Measurements from ENCODE around the gene MRPL20. TPM values are rescaled to one million over a fixed set of nuclear protein-coding genes. Genes with fewer than 3 reads are reported as not detected.
"Not testable (repeated sequence)": the region's sequence is repeated elsewhere in the genome, so short reads cannot be mapped to it uniquely, and the experiment has no call there.

The MRPL20 gene
- total RNA-seq, 1 donor, result 85.5 TPM

DNA sequence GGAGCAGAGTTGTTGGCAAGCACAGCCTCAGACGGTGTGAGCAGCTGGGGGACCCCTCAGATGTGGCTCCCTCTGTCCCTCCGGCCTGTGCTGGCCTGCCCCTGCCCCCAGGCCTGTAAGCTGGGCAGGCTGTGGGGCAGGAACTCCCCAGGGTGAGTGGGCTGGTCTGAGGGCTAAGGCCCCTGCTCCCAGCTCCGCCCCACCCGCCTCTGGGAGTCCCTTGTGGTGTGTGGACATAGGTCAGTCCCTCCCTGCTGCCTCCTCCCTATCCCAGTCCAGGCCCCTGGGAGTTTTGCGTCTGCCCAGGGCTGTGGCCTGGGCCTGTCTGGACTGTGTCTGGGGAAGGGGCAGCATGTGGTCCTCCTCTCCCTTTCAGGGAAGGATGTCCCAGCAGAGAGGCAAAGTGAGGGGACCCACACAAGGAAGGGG lies 24.8 kb upstream of the MRPL20 start:
- TF ChIP-seq, protein P1, sequence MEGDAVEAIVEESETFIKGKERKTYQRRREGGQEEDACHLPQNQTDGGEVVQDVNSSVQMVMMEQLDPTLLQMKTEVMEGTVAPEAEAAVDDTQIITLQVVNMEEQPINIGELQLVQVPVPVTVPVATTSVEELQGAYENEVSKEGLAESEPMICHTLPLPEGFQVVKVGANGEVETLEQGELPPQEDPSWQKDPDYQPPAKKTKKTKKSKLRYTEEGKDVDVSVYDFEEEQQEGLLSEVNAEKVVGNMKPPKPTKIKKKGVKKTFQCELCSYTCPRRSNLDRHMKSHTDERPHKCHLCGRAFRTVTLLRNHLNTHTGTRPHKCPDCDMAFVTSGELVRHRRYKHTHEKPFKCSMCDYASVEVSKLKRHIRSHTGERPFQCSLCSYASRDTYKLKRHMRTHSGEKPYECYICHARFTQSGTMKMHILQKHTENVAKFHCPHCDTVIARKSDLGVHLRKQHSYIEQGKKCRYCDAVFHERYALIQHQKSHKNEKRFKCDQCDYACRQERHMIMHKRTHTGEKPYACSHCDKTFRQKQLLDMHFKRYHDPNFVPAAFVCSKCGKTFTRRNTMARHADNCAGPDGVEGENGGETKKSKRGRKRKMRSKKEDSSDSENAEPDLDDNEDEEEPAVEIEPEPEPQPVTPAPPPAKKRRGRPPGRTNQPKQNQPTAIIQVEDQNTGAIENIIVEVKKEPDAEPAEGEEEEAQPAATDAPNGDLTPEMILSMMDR (IDR thresholded peaks at IDR 0.05; ENCODE audit: insufficient read depth, low read depth, low read length), result no peak
- no peak overlapping the region for H3K4me3 ChIP-seq (ENCODE audit: low read depth, low read length)
- DNase-seq (ENCODE audit: low read depth), result peak; percentile 84

DNA sequence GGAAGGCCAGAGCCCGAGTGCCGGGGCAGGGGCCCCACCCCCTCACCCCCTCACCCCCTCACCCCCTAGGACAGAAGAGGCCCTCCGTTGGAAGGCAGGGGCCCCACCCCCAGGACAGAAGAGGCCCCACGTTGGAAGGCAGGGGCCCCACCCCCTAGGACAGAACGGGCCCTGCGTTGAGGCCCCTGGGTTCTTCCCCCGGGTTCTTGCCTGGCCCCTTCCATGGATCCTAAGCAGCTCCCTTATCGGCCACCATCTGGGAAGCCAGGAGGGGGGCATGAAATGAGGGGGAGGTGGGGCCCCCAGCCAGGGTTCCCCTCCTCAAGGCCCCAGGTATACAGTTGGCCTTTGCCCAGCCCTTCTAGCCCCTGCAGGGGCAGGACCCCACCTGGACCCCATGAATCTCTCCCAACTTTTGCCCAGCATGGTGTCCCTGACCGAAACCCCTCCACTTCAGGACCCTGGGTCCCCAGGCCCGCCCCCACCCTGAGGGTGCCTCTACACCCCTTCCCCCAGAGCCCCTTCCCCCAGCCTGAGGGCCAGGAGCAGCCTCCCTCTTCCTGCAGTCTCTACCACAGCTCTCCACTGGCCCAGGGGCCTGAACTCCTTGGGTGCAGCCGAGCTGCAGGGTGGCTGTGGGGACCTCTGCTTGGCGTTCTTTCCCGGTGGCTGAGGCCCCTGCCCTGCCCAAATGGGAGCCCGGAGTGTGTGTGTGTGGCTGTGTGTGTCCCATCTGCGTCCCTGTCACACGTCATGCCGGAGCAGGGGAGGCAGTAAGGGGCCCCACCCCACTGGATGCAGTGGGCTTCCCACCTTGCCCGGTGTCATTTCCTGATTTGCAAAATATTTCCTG lies 24.1 kb upstream of the MRPL20 start:
- DNase-seq (ENCODE audit: low read depth), result no peak
- TF ChIP-seq, protein P1 (IDR thresholded peaks at IDR 0.05; ENCODE audit: insufficient read depth, low read depth, low read length), result no peak
- no peak overlapping the region for H3K4me3 ChIP-seq (ENCODE audit: low read depth, low read length)

DNA sequence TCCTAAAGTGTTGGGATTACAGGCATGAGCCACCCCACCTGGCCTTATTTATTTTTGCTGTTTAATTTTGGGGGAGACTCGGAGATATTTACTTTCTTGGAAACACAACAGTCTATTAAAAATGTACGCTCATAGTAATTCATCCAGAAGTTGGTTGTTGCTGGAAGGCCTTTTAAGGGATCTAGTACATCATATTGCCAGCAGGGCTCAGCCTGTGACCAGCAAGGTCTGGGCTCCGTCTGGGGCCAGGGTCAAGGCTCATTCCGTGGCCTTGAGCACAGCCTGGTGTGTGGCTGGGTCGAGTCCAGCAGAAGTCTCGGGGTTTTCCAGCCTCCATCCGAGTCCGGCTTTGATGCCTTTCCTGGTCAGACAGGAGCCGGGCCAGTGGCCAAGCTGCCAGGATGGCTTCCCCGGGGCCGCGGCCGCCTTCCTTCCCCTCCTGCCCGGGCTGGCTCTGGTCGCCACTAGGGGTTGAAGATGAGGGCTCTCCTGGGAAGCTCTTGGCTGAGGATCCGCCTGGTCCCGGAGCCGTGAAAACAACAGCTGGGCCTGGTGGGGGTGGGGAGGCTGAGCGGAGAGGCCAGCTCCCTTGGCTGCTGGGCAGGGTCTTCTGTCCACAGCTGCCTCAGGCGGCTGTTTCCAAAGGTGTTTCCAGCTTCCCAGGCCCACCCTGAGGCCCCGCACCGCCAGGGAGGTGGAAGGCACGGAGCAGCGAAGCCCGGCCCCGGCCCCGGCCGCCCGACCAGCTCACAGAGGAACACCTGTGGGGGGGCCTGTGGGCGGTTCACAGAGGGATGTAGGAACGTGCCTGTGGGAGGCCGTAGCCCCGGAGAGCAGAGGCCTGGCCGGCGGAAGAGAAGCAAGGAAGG lies 23.3 kb upstream of the MRPL20 start:
- peak; percentile 76 for DNase-seq (ENCODE audit: low read depth)
- no peak overlapping the region for H3K4me3 ChIP-seq (ENCODE audit: low read depth, low read length)
- TF ChIP-seq, protein P1 (IDR thresholded peaks at IDR 0.05; ENCODE audit: insufficient read depth, low read depth, low read length), result peak; percentile 33

DNA sequence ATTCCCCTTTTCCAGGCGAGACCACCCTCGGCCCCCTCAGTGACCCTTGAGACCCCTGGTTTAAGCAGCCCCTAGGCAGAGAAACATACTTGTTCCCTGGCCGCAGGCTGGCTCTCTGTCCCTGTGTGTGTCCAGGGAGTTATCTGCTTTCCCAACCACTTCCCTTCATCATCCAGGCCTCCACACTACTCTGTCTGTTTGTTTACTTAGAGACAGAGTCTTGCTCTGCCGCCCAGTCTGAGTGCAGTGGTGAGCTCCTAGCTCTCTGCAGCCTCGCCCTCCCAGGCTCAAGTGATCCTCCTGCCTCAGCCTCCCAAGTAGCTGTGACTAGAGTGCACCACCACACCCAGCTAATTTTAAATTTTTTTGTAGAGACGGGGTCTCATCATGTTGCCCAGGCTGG lies 22.6 kb upstream of the MRPL20 start:
- TF ChIP-seq, protein P1 (IDR thresholded peaks at IDR 0.05; ENCODE audit: insufficient read depth, low read depth, low read length), result no peak
- H3K4me3 ChIP-seq (ENCODE audit: low read depth, low read length), result no peak overlapping the region
- peak; percentile 61 for DNase-seq (ENCODE audit: low read depth)

DNA sequence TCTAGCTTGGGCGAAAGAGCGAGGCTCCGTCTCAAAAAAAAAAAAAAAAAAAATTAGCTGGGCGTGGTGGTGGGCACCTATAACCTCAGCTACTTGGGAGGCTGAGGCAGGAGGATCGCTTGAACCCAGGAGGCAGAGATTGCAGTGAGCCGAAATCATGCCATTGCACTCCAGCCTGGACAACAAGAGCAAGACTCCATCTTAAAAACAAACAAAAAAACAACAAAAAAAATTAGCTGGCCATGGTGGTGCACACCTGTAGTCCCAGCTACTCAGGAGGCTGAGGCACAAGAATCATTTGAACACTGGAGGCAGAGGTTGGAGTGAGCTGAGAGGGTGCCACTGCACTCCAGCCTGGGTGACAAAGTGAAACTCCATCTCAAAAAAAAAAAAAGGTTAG lies 21.9 kb upstream of the MRPL20 start:
- not testable (repeated sequence) for H3K4me3 ChIP-seq (ENCODE audit: low read depth, low read length); DNase-seq (ENCODE audit: low read depth)

DNA sequence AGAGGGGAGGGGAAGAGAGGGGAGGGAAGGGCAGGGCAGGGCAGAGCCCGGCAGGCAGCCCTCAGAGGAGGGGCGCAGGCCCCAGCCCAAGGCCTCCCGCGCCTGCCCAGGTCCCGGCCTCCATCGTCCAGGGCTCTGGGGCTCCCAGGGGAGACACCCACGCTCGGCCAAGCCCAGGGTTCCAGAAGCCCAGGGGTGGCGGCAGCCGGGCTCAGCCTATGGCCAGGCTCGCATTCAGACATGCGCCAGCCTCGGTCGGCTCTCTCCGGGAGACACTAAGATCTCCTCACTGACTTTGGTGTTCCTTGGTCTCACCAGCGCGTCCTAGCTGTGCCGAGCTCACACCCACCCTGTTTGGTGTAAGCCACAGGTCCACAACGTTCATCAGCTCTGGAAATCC lies 21.1 kb upstream of the MRPL20 start:
- TF ChIP-seq, protein P1 (IDR thresholded peaks at IDR 0.05; ENCODE audit: insufficient read depth, low read depth, low read length), result no peak
- H3K4me3 ChIP-seq (ENCODE audit: low read depth, low read length), result no peak overlapping the region
- DNase-seq (ENCODE audit: low read depth), result no peak

DNA sequence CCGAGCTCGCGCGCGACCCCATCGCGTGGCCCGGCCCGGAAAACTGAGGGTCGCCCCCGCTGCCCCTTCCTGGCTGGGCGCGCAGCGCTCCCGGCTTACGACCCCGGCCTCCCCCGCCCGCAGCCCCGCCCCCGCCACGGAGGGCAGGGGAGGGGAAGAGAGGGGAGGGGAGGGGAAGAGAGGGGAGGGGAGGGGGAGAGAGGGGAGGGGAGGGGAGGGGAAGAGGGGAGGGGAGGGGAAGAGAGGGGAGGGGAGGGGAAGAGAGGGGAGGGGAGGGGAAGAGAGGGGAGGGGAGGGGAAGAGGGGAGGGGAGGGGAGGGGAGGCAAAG lies 20.7 kb upstream of the MRPL20 start:
- TF ChIP-seq, protein P1 (IDR thresholded peaks at IDR 0.05; ENCODE audit: insufficient read depth, low read depth, low read length), result no peak
- H3K4me3 ChIP-seq (ENCODE audit: low read depth, low read length), result peak overlapping the region; percentile 48

More for the DNA sequence above, 20.7 kb upstream of the MRPL20 start:
- DNase-seq (ENCODE audit: low read depth), result no peak
